Measurements from ENCODE around the gene C16orf95. TPM values are rescaled to one million over a fixed set of nuclear protein-coding genes. Genes with fewer than 3 reads are reported as not detected.

C16orf95 gene
- total RNA-seq, 4 donors from 2014 or later: 0.67 to 4.2 (median 2.2) TPM

DNA sequence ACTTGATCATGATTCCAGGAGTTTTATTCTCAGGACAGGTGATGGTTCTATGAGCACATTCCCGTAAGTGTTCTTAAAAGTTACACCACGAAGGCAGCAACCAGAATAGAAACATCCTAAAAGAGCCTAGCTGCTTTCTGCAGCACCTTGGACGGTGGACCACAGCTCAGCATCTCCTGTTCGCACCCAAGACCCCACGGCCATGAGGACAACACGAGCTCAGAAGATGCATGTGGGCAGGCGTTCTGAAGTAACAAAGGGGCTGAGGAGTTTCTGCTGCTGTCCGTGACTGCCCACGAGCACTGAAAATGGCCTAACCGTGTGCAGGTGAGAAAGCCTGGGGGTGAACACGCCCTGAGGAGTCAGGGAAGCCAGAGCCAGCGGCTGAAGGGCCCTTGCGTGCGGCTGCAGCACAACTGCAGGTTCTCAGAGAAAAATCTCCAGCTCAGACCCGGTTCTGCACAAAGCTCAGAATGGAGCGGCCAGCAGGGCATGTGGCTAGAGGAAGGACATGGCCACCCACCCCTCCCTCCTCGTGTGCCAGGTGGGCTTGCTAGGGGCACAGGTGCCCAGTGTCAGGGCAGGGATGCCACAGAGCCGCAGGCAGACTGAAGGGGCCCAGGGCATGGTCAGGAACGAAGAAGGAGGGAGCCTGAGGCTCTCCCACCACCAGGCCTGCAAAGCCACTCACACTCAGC, 10.8 kb upstream of the C16orf95 start:
- WGBS, 2 donors (ENCODE audit: low coverage in 1 of 2): 68 to 75% methylated on average over 11 to 13 of the region's 19 CpGs
- TF ChIP-seq, protein P1, sequence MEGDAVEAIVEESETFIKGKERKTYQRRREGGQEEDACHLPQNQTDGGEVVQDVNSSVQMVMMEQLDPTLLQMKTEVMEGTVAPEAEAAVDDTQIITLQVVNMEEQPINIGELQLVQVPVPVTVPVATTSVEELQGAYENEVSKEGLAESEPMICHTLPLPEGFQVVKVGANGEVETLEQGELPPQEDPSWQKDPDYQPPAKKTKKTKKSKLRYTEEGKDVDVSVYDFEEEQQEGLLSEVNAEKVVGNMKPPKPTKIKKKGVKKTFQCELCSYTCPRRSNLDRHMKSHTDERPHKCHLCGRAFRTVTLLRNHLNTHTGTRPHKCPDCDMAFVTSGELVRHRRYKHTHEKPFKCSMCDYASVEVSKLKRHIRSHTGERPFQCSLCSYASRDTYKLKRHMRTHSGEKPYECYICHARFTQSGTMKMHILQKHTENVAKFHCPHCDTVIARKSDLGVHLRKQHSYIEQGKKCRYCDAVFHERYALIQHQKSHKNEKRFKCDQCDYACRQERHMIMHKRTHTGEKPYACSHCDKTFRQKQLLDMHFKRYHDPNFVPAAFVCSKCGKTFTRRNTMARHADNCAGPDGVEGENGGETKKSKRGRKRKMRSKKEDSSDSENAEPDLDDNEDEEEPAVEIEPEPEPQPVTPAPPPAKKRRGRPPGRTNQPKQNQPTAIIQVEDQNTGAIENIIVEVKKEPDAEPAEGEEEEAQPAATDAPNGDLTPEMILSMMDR (IDR thresholded peaks at IDR 0.05): no peak
- TF ChIP-seq POLR2A (IDR thresholded peaks at IDR 0.05) (no peak), EP300 (IDR thresholded peaks at IDR 0.05) (no peak)
- peak overlapping the region in 2 of 4 donors; percentile 38 to 67 for H3K27ac ChIP-seq

DNA sequence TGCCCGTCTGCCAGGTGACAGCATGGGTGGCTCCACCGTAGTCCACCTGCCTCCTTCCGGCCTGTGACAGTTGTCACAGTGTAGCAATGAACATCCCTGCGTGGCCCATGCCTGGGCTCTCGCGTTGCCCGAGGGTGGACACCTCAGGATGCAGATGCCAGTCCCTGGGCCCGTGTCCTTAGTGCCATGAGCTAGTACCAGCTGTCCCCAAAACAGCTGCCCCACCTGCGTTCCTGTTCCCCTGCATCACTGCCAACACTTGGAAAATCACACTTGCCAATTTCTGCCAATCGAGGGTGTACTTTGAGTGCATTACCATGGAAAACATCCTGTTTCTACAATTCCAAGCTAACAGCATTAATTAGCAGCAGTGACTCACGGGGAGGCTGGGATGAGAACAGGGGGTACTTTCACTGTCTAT, 9.0 kb upstream of the C16orf95 start:
- Histone ChIP-seq H3K27me3 (no peaks in the 10 kb centered on the region), H3K4me1 (peaks cover 0 to 27% (median 7%) of the 10 kb centered on the region in 3 donors), H3K36me3 (peaks cover 0 to 62% of the 10 kb centered on the region in 2 donors), H3K9me3 (no peaks in the 10 kb centered on the region), H3K4me3 (no peak overlapping the region), H3K27ac (peak overlapping the region in 3 of 4 donors; percentile 41 to 67 (median 45))
- peak; percentile 3 for ATAC-seq
- TF ChIP-seq, protein P1 (IDR thresholded peaks at IDR 0.05): no peak
- no peak for TF ChIP-seq POLR2AphosphoS5 (IDR thresholded peaks at IDR 0.05)
- TF ChIP-seq POLR2A (IDR thresholded peaks at IDR 0.05): no peak
- no peak for TF ChIP-seq EP300 (IDR thresholded peaks at IDR 0.05)
- 64 to 74% methylated on average over 2 to 5 of the region's 11 CpGs for WGBS, 2 donors (ENCODE audit: low coverage in 1 of 2)

More for the DNA sequence above, 10.8 kb upstream of the C16orf95 start:
- ATAC-seq: no peak
- Histone ChIP-seq H3K4me3 (no peak overlapping the region), H3K36me3 (peaks cover 0 to 76% of the 10 kb centered on the region in 2 donors), H3K27me3 (no peaks in the 10 kb centered on the region), H3K4me1 (peaks cover 0 to 40% (median 7%) of the 10 kb centered on the region in 3 donors), H3K9me3 (no peaks in the 10 kb centered on the region)

DNA sequence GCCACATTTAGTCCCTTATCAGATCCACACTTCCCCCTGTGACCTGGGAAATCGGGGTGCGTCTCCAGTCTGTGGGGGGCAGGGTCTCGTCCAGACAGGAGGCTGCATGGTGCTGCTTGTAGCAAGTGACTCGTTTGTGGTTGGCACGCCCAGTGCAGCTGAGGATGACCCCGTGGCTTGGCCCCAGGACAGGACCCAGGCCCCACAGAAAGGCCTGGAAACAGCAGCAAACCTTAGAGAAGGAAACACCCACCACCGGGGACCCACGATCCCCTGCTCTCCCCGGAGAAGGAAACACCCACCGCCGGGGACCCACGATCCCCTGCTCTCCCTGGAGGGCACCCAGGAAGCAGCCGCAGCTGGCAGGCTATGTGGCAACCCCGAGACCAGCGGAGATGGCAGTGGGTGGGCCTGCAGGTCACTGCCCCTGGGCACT, 8.2 kb upstream of the C16orf95 start:
- ATAC-seq: no peak

DNA sequence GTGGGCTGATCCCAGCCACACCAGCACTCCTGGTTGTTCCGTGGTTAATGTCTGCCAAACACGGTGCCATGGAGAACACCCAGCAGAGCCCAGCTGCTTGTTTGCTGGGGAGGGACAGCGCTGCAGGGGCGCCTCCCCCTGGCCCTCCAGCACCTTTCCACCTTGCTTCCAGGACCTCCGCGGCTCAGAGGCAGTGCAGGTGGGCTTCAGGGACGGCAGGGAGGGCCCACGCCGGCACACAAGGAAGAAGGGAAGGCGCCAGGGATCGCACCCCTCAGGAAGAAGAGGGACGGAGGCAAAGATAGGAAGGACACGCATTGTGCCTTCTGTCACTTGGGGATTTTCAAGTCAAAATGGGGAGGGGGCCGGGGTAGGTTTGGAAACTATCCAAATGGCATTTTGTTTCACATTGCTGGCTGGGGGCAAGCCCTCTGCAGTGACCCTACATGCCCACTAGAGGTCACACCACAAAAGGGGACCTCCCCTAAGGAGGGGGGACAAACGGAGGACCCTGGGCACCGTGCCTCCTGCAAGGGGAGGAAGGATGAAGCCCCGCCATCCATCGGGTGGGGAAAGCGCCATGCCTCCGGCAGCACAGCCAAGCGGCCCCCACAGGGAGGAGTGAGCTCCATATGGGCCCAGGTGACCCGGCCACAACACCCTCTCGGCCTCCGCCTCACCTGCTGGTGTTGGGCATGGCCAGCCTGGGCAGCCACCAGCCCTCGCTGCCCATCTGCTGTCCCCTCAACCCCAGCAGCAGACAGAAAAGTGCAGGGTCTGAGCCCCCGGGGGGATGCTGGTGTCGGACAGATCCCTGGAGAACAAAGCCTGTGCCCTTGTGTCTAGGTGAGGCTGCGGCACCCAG, 7.5 kb upstream of the C16orf95 start:
- H3K27me3 ChIP-seq: no peaks in the 10 kb centered on the region
- peak overlapping the region in 3 of 4 donors; percentile 41 to 67 (median 43) for H3K27ac ChIP-seq
- no peaks in the 10 kb centered on the region for H3K9me3 ChIP-seq
- TF ChIP-seq, protein P1 (IDR thresholded peaks at IDR 0.05): peak in 3 of 4 experiments; percentile 60 to 87 (median 66)
- no peak for TF ChIP-seq EP300 (IDR thresholded peaks at IDR 0.05)
- H3K36me3 ChIP-seq: peaks cover 0 to 47% of the 10 kb centered on the region in 2 donors
- 17 to 40% methylated on average over 1 to 6 of the region's 28 CpGs for WGBS, 2 donors (ENCODE audit: low coverage in 1 of 2)
- no peak overlapping the region for H3K4me3 ChIP-seq
- H3K4me1 ChIP-seq: peaks cover 0 to 27% (median 7%) of the 10 kb centered on the region in 3 donors
- ATAC-seq: no peak

More for the DNA sequence above, 8.2 kb upstream of the C16orf95 start:
- Histone ChIP-seq H3K4me3 (no peak overlapping the region), H3K27me3 (no peaks in the 10 kb centered on the region), H3K27ac (peak overlapping the region in 3 of 4 donors; percentile 32 to 67 (median 41)), H3K9me3 (no peaks in the 10 kb centered on the region), H3K4me1 (peaks cover 0 to 27% (median 7%) of the 10 kb centered on the region in 3 donors), H3K36me3 (peaks cover 0 to 55% of the 10 kb centered on the region in 2 donors)
- WGBS, 2 donors (ENCODE audit: low coverage in 1 of 2): 19 to 70% methylated on average over 3 of the region's 15 CpGs
- TF ChIP-seq EP300 (IDR thresholded peaks at IDR 0.05) (no peak), POLR2A (IDR thresholded peaks at IDR 0.05) (no peak), POLR2AphosphoS5 (IDR thresholded peaks at IDR 0.05) (no peak)
- TF ChIP-seq, protein P1 (IDR thresholded peaks at IDR 0.05): no peak
